GM12872 (cell line): ENCODE results near the gene MYH7.

Experiments used
- TF ChIP-seq, protein P1 (sequence below): IDR thresholded peaks from 3 replicates; pipeline ENCODE4 v1.5.1; 2011; ENCODE audit warnings: low read depth, mild to moderate bottlenecking, low read length, moderate library complexity; ENCODE audit not compliant: insufficient read depth

The MYH7 gene

DNA sequence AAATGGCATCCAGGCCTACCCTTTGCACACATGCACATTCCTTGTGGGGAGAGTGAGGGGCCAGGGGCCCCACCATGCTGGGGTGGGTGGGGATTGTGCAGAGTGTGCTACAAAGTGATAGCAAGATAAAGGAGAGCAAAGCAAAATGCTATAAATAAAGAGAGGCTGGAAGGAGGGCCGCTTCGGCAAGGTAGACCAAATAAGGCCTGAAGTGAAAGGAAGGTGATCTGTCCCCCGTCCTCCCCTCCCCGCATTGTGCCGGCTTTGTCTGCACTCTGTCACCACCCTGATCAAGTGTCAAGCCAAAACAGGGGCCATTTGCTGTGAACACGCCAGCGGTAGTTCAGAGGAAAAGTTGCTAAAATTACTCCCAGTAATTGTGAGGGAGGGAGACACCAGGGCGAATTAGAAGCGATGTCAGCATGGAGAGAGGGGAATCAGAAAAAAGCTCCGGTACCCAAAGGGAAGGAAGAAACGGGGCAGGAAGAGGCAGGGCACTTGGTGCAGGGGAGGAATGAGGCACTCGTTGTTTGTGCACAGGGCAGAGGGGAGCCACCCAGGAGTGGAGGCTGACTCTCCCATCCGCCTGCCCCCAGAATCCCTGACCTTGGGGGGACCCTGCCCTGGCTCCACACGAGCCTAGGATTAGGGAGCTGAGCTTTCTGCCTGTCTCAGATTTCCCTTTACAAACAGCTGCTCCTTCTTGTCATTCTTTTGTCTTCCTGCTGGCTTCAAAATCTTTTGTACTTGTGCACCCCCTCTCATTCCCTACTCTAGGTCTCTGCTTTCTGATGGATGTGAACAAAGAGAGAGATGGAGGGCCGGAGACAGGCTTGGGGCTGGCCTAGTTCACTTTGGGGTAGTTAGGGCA is 2.9 kb upstream of the MYH7 start:
- TF ChIP-seq, protein P1, sequence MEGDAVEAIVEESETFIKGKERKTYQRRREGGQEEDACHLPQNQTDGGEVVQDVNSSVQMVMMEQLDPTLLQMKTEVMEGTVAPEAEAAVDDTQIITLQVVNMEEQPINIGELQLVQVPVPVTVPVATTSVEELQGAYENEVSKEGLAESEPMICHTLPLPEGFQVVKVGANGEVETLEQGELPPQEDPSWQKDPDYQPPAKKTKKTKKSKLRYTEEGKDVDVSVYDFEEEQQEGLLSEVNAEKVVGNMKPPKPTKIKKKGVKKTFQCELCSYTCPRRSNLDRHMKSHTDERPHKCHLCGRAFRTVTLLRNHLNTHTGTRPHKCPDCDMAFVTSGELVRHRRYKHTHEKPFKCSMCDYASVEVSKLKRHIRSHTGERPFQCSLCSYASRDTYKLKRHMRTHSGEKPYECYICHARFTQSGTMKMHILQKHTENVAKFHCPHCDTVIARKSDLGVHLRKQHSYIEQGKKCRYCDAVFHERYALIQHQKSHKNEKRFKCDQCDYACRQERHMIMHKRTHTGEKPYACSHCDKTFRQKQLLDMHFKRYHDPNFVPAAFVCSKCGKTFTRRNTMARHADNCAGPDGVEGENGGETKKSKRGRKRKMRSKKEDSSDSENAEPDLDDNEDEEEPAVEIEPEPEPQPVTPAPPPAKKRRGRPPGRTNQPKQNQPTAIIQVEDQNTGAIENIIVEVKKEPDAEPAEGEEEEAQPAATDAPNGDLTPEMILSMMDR, result no peak

DNA sequence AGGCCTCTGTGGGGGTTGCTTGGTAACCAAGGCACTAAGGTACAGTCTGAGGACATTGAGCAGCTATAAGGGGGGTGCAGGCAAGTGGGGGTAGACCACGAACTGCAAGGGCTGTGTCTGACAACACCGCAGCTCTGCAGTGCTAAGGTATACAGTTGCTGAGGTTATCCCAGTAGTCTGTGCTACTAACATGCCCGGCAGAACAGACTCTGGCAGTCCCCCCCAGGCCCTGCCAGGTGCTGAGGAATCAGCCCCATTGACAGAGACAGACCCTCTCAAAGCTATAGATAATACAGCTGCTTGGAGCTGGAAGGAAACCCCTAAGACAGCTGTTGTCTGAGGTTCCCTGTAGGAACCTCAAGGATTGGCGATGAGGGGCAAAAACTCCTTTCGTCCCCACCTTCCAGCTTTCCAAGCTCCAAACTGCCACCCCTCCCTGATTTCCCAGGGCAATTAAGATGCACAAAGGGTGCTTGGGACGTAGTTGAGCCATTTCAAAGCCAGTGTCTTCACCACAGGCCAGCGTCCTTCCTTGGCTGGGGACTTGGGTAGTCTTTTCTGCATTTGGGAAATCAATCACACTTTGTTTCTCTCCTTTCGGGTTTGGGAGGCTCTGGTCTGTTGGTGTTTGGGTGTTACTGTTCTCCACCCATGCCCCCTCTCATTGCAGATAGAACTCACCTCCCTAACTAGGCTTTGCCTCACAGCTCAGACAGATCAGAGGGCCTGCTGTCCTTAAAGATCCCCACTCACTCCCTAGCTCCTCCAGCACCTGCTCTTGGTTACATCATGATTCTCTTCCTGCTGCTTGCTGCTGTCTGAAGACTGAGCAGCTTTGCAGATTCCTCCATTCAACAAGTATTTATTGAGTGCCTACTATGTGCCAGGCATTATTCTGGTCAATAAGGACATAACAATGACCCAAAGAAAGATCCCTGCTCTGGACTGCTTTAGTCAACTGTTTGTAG is 2.0 kb upstream of the MYH7 start:
- TF ChIP-seq, protein P1, result no peak

DNA sequence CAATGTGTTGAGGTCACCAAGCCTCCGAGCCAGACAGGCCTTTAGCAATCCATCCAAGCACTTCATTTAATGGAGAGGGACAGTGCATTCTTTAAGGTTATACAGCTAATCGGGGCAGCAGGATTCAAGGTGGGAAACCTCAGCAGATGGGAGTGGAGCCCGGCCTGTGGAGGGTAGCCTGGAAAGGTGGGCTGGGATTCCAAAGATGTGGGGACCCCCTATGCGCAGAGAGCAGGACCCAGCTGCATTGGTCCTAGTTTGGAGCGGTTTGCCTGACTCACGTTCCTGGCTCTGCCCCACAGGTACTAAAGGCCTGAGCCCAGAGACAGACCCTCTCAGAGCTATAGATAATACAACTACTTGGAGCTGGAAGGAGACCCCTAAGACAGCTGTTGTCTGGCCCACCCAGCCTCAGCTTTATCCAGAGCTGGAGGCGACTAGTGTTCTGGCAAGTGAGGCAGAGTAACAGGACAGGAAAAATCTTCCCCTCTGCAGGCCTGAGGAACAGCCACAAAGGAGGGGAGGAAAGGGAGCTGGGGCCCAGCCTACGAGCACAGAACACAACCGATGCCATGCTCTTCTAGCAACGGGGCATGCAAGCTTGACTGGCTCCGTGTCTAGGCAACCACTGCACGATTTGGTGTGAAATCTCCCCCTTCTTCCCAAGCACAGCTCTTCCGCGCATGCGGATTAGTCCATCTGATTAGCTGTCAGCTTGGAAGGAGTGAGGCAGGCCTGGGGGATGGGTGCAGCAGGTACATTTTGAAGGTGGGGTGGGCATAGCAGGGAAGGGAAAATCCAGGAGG is 1.1 kb upstream of the MYH7 start:
- TF ChIP-seq, protein P1, result no peak

DNA sequence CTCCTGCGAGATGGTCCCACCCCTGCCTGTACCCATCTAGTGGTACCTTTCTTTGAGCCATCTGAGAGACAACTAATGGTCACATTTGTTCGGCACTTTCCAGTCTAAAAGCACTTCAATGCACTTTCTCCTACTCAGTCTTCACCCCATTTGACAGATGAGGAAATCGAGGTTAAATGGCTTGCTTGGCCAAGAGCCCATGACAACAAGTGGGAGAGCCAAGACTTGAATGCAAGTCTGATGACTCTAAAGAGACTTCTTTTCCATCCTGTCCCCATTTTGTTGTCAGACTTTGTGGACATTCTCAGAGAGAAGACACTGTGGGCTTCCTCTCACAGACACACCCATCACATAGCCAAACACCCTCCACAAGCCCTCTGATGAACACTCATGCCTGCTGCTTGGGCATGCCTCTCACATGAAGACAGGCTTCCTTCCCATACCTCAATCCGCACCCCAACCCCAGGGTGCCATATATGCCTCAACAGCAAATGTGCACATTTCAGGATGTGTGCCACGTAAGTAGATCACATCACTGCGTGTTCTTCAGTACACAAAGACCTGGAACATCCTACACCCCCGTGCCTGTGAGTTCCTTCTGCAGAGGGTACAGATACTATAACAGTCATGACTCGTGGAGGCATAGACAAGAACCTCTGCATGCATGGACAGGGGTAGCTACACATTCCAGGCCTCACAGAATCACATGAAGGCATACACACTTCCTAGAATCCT is 805 bp downstream of the MYH7 start:
- TF ChIP-seq, protein P1, result no peak

DNA sequence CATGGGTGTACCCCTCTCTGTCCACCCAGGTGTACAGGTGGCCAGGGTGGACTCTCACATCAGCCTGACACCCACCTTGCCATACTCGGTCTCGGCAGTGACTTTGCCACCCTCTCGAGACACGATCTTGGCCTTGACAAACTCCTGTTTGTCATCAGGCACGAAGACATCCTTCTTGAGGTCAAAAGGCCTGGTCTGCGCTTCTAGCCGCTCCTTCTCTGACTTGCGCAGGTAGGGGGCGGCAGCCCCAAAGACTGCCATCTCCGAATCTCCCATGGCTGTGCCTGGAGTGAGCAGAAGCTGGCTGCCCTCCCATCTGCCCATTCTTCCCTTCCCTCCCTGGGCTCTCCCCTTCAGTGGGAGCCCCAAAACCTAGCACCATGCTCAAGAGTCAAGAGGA is 2.0 kb downstream of the MYH7 start:
- TF ChIP-seq, protein P1, result no peak

DNA sequence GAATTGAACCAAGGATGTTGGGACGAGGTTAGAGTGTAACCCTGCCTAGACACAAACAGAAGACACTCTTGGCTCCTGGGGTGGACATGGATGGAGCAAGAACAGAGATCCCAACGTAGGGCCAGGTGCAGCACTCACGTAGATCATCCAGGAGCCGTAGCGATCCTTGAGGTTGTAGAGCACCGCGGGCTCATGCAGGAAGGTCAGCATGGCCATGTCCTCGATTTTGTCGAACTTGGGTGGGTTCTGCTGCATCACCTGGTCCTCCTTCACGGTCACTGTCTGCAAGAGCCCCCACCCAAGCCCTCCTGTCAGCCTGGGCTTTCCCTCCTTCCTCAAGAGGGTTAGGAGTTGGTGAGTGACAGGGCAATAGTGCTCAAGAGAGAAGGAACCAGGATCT is 2.5 kb downstream of the MYH7 start:
- TF ChIP-seq, protein P1, result no peak
